Superior temporal gyrus (tissue), 1 donor: ENCODE results near the gene KAT14.
"Not testable (repeated sequence)": the region's sequence is repeated elsewhere in the genome, so short reads cannot be mapped to it uniquely, and the experiment has no call there.

Experiments used
- DNase-seq: peaks from one replicate; pipeline ENCODE4 v3.0.0-alpha.2; 2016; ENCODE audit errors: extremely low spot score

Gene KAT14, protein sequence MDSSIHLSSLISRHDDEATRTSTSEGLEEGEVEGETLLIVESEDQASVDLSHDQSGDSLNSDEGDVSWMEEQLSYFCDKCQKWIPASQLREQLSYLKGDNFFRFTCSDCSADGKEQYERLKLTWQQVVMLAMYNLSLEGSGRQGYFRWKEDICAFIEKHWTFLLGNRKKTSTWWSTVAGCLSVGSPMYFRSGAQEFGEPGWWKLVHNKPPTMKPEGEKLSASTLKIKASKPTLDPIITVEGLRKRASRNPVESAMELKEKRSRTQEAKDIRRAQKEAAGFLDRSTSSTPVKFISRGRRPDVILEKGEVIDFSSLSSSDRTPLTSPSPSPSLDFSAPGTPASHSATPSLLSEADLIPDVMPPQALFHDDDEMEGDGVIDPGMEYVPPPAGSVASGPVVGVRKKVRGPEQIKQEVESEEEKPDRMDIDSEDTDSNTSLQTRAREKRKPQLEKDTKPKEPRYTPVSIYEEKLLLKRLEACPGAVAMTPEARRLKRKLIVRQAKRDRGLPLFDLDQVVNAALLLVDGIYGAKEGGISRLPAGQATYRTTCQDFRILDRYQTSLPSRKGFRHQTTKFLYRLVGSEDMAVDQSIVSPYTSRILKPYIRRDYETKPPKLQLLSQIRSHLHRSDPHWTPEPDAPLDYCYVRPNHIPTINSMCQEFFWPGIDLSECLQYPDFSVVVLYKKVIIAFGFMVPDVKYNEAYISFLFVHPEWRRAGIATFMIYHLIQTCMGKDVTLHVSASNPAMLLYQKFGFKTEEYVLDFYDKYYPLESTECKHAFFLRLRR

DNA sequence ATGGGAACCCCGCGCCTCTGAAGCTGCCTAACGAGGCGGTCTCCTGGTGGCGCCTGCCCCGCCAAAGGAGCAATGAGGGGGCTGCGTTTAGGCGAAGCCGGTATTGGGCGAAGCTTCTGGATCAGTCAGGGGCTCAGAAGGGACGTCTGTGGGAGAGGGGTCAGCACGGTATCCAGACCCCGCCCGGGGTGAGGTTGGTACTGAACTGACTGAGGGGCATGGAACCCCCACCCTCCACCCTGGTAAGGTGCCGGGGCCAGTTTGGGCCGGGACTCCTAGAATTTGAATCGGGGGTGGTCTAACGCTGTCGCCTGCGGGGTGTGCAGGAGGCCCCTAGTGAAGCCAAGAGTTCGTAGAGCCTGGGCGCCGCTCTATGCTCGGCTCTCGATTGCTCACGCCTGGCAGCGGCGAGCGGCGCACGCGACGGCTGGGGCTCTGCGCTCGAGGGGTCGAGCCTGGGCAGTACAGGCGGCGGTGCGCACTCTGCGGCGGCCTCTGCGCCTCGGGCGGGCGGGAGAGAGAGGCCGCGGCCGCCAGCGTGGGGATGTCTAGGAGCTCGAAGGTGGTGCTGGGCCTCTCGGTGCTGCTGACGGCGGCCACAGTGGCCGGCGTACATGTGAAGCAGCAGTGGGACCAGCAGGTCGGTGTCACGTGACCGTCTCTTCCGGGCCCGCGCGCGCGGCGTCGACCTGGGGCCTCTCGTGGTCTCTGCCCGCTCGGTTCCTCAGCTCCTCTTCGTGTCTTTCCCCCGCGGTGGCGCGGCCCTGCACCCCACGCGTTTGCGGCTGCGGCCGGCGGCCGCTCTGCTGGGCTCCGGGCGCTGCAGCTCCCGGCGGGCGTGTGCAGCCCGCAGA, at the start of gene KAT14, which contains the start of gene PET117:
TSS of gene KAT14 (plus strand) at position 452 of the 854 bp plus-strand sequence. CDS start 4,798 bp downstream, outside the sequence.
TSS of gene PET117 (plus strand) at position 452 of the 854 bp plus-strand sequence. CDS start at position 545, 93 bp downstream.
- peak; percentile 94 for DNase-seq

- DNase-seq = not testable (repeated sequence)
Measured at GRCh38 chr20:18088298-18088697, 49.4 kb upstream of the KAT14 start.

- DNase-seq = not testable (repeated sequence)
Measured at GRCh38 chr20:18088841-18089240, 48.8 kb upstream of the KAT14 start.

DNA sequence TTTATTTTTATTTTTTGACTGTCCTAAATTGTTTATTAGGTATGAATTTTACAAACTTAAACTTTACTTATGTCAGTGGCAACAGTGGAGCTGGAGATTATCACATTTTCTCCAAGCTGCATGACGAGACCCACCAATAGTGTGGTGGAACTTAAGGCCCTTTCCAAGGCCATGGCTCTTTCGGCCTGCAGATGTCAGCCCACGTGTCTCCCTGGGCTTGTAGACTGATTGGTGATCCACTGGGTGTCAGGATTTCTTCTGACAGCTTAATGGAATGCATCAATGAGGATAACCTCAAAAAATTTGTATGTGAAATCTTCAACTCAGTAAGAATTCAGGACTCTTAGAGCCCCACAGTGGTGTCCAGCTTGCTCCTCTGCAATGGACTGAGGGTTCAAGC, 47.6 kb upstream of the KAT14 start:
- DNase-seq = no peak

GRCh38 chr20:18090477-18090876, 47.2 kb upstream of the KAT14 start:
- no peak for DNase-seq

DNA sequence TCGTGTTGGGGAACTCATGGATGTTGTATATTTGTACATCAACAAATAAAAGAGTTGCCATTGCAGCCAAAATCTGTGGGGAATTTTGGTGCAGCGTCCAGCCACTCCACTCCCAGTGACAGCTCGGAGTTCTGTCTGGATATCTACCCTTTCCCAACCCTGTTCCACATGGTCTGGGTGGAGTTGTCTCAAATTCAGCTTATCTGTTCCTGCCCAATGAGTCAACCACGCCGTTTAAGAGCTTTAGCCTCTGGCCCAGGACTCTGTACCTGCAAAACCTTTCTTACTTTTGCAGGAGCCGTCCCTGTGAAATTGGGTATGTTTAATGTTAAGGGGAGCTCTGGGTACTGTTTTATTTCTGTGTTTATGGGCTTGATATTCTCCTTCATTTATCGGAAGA, 46.0 kb upstream of the KAT14 start:
- DNase-seq = no peak

DNA sequence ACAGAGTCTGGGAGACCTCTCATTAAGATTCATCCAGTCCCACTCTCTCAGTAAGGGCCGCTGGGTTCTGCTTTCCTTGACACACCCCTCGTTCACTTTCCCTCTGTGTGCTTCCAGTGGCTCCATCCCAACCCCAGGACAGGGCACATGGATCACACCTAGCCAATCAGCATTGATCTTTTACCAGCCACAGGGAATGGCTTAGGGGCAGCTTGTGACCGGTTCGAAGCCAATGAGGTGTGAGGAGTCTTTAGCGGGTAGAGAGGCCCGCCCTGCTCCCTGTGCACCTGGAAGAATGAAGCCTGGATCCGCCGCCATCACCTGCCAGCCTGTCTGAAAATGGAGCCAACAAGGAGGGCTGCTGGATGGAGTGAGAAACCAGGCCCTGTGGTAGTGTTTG, 44.8 kb upstream of the KAT14 start:
- no peak for DNase-seq

- no peak for DNase-seq
Measured at GRCh38 chr20:18093388-18093787, 44.3 kb upstream of the KAT14 start.

DNA sequence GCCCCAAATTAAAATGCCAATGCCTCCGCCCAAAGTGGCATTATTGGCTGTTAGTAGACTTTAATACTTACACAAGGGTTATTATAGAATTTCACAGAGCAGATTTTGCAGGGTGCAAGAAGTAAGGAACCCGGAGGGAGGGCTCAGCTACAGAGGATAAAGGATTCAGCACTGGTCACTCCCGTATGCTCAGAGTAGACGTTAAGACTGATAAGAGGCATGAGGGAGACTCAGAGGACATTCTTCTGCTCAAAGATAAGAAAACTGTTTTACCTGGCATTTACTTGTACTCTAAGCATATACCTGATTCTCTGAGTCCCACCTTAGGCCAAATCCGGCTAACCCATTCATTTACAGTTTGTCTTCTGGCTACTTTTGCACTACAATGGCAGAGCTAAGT, 43.5 kb upstream of the KAT14 start:
- DNase-seq = no peak

- not testable (repeated sequence) for DNase-seq
Measured at GRCh38 chr20:18100569-18100968, 37.1 kb upstream of the KAT14 start.

DNA sequence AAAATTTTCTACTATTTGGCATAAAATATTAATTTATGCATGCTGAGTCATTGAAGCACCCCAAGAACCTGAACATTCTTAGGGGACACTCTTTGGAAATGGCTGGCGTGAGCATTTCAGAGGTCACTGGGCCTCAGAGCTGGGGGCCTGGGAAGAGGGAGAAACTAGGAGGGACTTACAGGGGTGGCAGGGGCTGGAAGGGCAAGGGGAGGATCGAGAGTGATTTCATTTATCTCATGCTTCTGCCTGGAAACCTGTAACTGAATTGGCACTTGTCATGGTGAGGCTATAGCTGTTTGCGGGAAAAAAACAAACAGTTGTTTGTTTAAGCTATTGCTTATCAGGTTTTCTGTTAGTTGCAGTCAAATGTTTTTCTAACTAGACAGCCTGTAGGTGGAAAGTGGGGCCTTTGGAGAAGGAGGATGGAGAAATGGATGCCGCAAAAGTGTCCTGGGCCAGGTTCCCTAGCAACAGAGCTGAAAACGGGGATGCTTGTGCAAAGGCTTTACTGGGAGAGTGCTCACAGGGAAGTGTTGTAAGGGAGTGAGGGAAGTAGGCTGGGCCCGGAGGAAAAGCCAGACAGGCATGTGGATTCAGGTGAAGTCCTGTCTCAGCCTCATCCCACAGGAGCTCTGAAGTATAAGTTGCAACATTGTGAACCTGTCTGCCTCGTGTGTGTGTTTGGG, 36.4 kb upstream of the KAT14 start:
- no peak for DNase-seq

DNA sequence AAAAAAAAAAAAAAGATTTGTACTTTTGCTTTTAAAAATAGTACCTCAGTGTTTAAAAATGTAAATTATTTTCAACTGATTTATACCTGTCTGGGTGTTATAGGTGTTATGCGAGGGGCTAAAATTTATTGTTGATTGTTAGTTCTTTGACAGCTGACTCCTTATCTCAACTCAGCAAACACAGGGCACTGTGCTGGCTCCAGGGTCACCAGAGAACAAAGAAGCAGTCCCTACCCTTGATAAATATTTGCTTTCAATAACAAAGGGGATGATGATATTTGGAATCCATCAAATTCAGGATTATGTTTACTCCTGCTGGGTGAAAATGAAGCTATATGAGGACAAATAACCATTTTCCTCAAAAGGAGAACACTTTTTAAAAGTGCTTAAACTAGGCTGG, 34.2 kb upstream of the KAT14 start:
- DNase-seq = no peak

- no peak for DNase-seq
Measured at GRCh38 chr20:18108326-18108725, 29.3 kb upstream of the KAT14 start.

GRCh38 chr20:18128574-18128973, 9.1 kb upstream of the KAT14 start:
- not testable (repeated sequence) for DNase-seq

DNA sequence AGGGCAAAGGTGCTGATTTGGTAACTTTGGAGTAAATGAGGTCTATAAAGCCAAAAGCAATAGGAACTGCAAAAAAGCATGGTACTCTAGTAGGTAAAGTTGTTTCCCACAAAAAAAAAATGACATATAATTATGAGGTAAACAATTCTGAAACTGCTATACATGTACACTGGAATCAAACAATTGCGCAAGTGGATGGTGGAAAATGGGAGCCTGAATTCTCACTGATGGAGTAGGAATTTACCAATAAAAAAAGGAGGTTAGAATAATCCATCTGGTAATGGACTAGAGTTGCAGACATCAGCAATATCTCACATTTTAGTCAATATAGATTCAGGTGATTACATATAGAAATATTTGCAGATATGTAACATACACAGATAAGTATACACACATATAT, 5.0 kb upstream of the KAT14 start:
- DNase-seq = no peak

DNA sequence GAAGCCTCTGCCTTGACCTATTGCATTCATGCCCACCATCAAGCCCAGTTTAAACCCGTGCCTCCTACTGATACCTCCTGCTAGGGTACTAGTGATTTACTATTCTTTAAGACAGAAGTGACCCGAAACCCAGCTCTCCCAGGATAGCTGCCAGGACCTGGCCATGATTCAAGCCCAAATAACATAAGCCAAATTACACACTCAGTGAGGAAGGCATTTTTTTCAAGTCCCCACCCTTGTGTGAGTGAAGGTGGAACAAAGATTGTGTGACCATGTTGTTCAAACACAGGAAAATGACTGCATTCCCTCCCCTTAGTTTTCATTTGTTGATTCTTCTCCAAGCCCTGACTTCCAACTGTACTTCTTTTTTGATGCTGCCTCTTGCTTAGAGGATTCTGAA, 3.7 kb upstream of the KAT14 start:
- no peak for DNase-seq

DNA sequence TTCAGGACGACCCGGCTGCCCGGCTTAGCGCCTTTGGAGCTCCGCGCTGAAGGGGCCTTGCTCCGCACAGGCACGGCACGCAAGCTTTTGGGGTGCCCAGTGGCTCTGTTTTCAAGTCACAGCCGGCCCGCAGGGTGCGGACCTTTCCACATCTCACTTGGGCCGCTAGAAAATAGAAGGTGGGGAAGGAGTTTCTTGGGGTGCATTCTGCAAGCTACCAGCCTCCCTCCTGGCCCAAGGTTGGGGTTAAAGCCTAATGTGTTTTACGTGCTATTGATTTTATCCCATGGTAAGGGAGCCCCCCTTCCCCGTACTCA, 561 bp downstream of the KAT14 start:
- no peak for DNase-seq

GRCh38 chr20:18138639-18139583, 1.2 kb downstream of the KAT14 start:
- no peak for DNase-seq

GRCh38 chr20:18139832-18140231, 2.2 kb downstream of the KAT14 start:
- no peak for DNase-seq

DNA sequence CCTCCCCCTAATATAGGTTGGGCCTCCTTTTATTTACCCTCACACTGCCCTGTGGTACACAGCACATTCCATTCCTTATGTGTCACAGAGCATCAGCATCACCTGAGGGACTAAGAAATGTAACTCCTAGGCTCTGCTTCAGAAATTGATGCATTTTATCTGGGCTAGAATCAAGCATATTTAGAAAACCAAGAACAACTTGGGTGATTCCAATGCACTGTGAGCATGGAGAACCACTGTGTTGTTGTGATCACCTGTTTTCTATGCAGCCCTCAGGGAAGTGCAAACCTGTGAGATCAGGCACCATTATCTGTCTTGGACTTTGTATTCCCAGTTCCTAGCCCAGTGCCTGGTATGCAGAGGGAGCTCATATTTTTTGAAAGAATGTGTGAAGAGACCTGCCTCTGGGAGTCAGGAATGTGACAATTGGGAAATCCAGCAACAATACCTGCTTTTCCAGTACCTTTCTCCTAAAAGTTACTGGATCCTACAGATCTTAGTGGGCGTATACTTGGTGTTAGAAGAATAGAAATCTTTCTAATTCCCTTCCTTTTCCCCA, 7.0 kb downstream of the KAT14 start:
- DNase-seq = no peak
